ENCODE results near the gene ASGR2. TPM values are rescaled to one million over a fixed set of nuclear protein-coding genes. Genes with fewer than 3 reads are reported as not detected.

ASGR2 gene
- total RNA-seq, 2 donors from 2014 or later: 0.45 to 0.49 TPM

- Histone ChIP-seq H3K27me3 (no peaks in the 10 kb centered on the region), H3K4me1 (no peaks in the 10 kb centered on the region), H3K27ac (no peak overlapping the region), H3K9me3 (no peaks in the 10 kb centered on the region), H3K36me3 (no peaks in the 10 kb centered on the region), H3K4me3 (no peak overlapping the region), H3K9ac (ENCODE audit: low read depth in 2 of 2, low read length in 2 of 2) (no peak overlapping the region)
- no peak for TF ChIP-seq CTCF (IDR thresholded peaks at IDR 0.05)
- intact Hi-C loops (cut with DNase I): no loop called here
- DNase-seq: no peak
Observed at GRCh38 chr17:7072406-7072805, 42.2 kb downstream of the ASGR2 start.

GRCh38 chr17:7070712-7071111 lies 43.9 kb downstream of the ASGR2 start:
- H3K36me3 ChIP-seq: no peaks in the 10 kb centered on the region
- no peak for TF ChIP-seq CTCF (IDR thresholded peaks at IDR 0.05)
- no peak for DNase-seq
- no peak overlapping the region for H3K27ac ChIP-seq
- H3K4me3 ChIP-seq: no peak overlapping the region
- H3K9me3 ChIP-seq: no peaks in the 10 kb centered on the region
- H3K9ac ChIP-seq (ENCODE audit: low read depth in 2 of 2, low read length in 2 of 2): no peak overlapping the region
- H3K27me3 ChIP-seq: no peaks in the 10 kb centered on the region
- intact Hi-C loops (cut with DNase I): no loop called here
- H3K4me1 ChIP-seq: no peaks in the 10 kb centered on the region

GRCh38 chr17:7068268-7068667 lies 46.4 kb downstream of the ASGR2 start:
- Histone ChIP-seq H3K4me3 (no peak overlapping the region), H3K4me1 (no peaks in the 10 kb centered on the region), H3K27ac (no peak overlapping the region), H3K9ac (ENCODE audit: low read depth in 2 of 2, low read length in 2 of 2) (no peak overlapping the region), H3K9me3 (no peaks in the 10 kb centered on the region), H3K27me3 (no peaks in the 10 kb centered on the region), H3K36me3 (no peaks in the 10 kb centered on the region)
- intact Hi-C loops (cut with DNase I): no loop called here
- no peak for DNase-seq
- no peak for TF ChIP-seq CTCF (IDR thresholded peaks at IDR 0.05)

GRCh38 chr17:7067198-7067597 lies 47.4 kb downstream of the ASGR2 start:
- H3K9me3 ChIP-seq: no peaks in the 10 kb centered on the region
- no peak overlapping the region for H3K27ac ChIP-seq
- no peaks in the 10 kb centered on the region for H3K4me1 ChIP-seq
- intact Hi-C loops (cut with DNase I): no loop called here
- H3K27me3 ChIP-seq: no peaks in the 10 kb centered on the region
- H3K9ac ChIP-seq (ENCODE audit: low read depth in 2 of 2, low read length in 2 of 2): no peak overlapping the region
- no peak overlapping the region for H3K4me3 ChIP-seq
- TF ChIP-seq CTCF (IDR thresholded peaks at IDR 0.05): no peak
- H3K36me3 ChIP-seq: no peaks in the 10 kb centered on the region
- DNase-seq: no peak

GRCh38 chr17:7064261-7064660 lies 50.4 kb downstream of the ASGR2 start:
- Histone ChIP-seq H3K9me3 (no peaks in the 10 kb centered on the region), H3K4me3 (no peak overlapping the region), H3K27ac (no peak overlapping the region), H3K27me3 (no peaks in the 10 kb centered on the region), H3K36me3 (no peaks in the 10 kb centered on the region), H3K4me1 (no peaks in the 10 kb centered on the region), H3K9ac (ENCODE audit: low read depth in 2 of 2, low read length in 2 of 2) (no peak overlapping the region)
- TF ChIP-seq CTCF (IDR thresholded peaks at IDR 0.05): no peak
- DNase-seq: no peak
- intact Hi-C loops (cut with DNase I): no loop called here

Measured in colonic mucosa (tissue), 4 donors.